Osteocyte (in vitro differentiated cells): ENCODE results near the gene SGMS1. TPM values are rescaled to one million over a fixed set of nuclear protein-coding genes. Genes with fewer than 3 reads are reported as not detected.
"Not testable (repeated sequence)": the region's sequence is repeated elsewhere in the genome, so short reads cannot be mapped to it uniquely, and the experiment has no call there.

ENCODE experiments used
- DNase-seq: peaks from one replicate; pipeline ENCODE4 v3.0.0; 2021; ENCODE audit warnings: mixed read lengths; ENCODE audit not compliant: unreplicated experiment; ENCODE audit errors: extremely low spot score
- H3K27ac Mint-ChIP-seq: one replicate; pipeline ENCODE4 v1.8.0; 2021; ENCODE audit warnings: mild to moderate bottlenecking, mixed read lengths; ENCODE audit not compliant: unreplicated experiment
- H3K27me3 Mint-ChIP-seq: one replicate; pipeline ENCODE4 v1.8.0; 2021; ENCODE audit warnings: mixed read lengths; ENCODE audit not compliant: unreplicated experiment
- H3K36me3 Mint-ChIP-seq: one replicate; pipeline ENCODE4 v1.8.0; 2021; ENCODE audit warnings: mixed read lengths; ENCODE audit not compliant: unreplicated experiment
- H3K4me1 Mint-ChIP-seq: one replicate; pipeline ENCODE4 v1.8.0; 2021; ENCODE audit warnings: mixed read lengths; ENCODE audit not compliant: unreplicated experiment
- H3K4me3 Mint-ChIP-seq: one replicate; pipeline ENCODE4 v1.8.0; 2021; ENCODE audit warnings: mild to moderate bottlenecking, moderate library complexity, mixed read lengths; ENCODE audit not compliant: unreplicated experiment
- H3K9me3 Mint-ChIP-seq: one replicate; pipeline ENCODE4 v1.8.0; 2021; ENCODE audit warnings: mixed read lengths; ENCODE audit not compliant: unreplicated experiment
- total RNA-seq: library from RNA; stranded (reverse); gene quantifications from 2 replicates; pipeline ENCODE4 v1.2.1, GENCODE V29; 2021
- TF ChIP-seq, protein P1 (sequence below): fragments of 200-600 bp; sonication (generic); IDR thresholded peaks from 2 replicates; pipeline ENCODE4 v1.5.0; 2021; ENCODE audit warnings: antibody characterized with exemption, mild to moderate bottlenecking, moderate library complexity

SGMS1 gene
- total RNA-seq, 1 donor from 2014 or later, result 21.0 TPM

DNA sequence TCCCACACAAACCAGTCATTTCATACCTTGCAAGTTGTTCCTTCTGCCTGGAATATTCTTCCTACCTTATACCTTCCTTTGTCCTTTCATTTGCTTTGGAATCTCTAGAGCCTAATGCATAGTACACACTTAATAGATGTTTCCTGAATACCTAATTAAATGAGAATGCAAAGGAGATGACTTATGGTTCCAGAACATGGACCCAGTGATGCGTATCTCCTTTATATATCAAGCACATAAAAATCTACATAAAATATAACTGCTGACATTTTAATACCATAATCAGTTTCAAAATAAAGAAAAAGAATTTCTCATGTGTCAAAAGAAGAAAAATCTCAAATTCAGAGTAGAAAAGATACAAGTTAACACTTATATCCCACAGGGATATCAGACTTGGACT lies 261.8 kb downstream of the SGMS1 start:
- no peaks in the 10 kb centered on the region for H3K27me3 Mint-ChIP-seq
- H3K27ac Mint-ChIP-seq, result no peak overlapping the region
- H3K4me3 Mint-ChIP-seq, result no peak overlapping the region

DNA sequence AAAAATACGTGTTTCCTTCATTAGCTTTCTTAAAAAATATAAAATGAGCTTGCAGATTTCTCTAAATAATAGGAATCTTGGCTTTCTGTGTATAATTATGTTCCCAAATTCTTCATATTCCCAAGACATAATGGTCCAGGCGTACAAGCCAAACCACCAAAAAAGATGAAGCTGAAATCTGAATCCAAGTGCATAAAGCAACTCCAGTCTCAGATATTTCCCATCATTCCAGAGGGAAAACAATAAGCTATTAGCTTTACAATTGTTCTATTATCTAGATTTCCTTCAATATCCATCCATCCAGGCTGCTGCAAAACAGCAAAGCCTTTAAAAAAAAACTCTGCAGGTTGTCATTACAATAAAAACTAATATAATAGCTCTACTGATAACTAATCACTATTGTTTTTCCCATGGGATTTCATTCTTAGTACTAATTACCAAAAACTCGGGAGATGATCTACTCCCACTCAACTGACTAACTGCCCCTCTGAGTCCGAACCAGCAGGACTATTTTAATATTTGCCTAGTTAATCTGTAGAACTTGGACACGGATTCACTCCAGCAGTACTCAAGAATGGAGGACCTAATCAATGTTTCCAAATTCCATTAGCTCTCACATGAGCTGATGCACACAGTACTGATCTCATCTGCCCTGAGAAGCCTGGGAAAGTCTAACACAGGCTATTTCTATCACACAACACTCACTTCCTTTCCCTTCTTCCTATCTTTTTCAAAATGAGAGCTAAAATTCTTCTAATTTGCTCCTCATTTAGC lies 263.5 kb downstream of the SGMS1 start:
- Mint-ChIP-seq H3K4me3 (no peak overlapping the region), H3K4me1 (peaks cover 1% of the 10 kb centered on the region), H3K36me3 (peaks cover 8% of the 10 kb centered on the region), H3K27me3 (no peaks in the 10 kb centered on the region), H3K27ac (no peak overlapping the region), H3K9me3 (no peaks in the 10 kb centered on the region)
- TF ChIP-seq, protein P1, sequence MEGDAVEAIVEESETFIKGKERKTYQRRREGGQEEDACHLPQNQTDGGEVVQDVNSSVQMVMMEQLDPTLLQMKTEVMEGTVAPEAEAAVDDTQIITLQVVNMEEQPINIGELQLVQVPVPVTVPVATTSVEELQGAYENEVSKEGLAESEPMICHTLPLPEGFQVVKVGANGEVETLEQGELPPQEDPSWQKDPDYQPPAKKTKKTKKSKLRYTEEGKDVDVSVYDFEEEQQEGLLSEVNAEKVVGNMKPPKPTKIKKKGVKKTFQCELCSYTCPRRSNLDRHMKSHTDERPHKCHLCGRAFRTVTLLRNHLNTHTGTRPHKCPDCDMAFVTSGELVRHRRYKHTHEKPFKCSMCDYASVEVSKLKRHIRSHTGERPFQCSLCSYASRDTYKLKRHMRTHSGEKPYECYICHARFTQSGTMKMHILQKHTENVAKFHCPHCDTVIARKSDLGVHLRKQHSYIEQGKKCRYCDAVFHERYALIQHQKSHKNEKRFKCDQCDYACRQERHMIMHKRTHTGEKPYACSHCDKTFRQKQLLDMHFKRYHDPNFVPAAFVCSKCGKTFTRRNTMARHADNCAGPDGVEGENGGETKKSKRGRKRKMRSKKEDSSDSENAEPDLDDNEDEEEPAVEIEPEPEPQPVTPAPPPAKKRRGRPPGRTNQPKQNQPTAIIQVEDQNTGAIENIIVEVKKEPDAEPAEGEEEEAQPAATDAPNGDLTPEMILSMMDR, result no peak
- DNase-seq, result no peak

More for the DNA sequence above, 261.8 kb downstream of the SGMS1 start:
- TF ChIP-seq, protein P1, result no peak
- peaks cover 1% of the 10 kb centered on the region for H3K4me1 Mint-ChIP-seq
- no peaks in the 10 kb centered on the region for H3K9me3 Mint-ChIP-seq
- H3K36me3 Mint-ChIP-seq, result peaks cover 7% of the 10 kb centered on the region
- DNase-seq, result no peak

DNA sequence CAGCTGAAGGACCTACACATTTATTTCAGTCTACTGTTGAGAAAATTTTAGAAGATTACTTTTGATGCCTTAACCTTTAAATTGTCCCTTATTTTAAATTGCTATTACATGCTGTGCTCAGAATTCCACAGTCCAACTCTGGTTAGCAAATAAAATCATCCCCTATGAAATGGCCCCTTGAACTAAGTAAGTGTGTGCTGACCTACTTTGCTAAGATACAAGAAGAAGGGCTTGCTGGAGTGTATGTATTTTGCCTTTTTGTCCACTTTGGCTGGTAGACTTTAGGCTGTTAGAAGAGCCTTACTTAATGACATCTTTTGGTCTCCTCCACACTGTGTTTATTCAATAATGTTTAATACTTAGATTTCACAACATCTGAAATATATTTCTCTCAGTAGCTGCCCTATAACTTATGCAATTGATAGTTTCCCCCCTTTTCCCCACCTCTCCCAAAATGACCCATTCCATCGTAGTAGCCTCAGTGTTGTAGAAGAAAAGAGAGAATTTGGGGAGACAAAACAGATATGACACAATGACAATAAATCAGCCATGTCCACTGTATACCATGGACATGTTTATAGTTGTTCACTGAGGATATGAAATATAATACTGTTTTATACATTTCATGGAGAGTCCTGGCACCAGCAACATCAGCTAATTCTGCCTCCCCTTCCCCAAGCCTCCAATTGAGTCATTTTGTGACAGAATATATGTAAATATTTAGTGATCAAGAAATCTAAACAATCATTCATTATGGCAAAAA lies 264.6 kb downstream of the SGMS1 start:
- H3K4me3 Mint-ChIP-seq, result no peak overlapping the region
- TF ChIP-seq, protein P1, result no peak
- H3K9me3 Mint-ChIP-seq, result no peaks in the 10 kb centered on the region
- H3K27me3 Mint-ChIP-seq, result no peaks in the 10 kb centered on the region
- H3K4me1 Mint-ChIP-seq, result peaks cover 1% of the 10 kb centered on the region
- H3K36me3 Mint-ChIP-seq, result peaks cover 10% of the 10 kb centered on the region
- DNase-seq, result no peak
- no peak overlapping the region for H3K27ac Mint-ChIP-seq

DNA sequence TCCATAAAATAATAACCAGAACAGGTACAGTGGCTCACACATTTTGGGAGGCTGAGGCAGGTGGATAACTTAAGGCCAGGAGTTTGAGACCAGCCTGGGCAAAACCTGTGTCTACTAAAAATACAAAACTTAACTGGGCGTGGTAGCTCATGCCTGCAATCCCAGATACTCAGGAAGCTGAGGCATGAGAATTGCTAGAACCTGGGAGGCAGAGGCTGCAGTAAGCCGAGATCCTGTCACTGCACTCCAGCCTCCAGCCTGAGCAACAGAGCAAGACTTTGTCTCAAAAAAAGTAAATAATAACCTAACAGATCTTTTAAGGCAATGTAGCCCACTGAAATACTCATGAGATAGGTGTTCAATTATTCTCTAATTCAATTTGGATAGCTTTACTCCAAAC lies 265.3 kb downstream of the SGMS1 start:
- Mint-ChIP-seq H3K27me3 (no peaks in the 10 kb centered on the region), H3K36me3 (peaks cover 10% of the 10 kb centered on the region), H3K4me3 (no peak overlapping the region), H3K4me1 (peaks cover 1% of the 10 kb centered on the region), H3K9me3 (no peaks in the 10 kb centered on the region), H3K27ac (no peak overlapping the region)
- DNase-seq, result no peak
- TF ChIP-seq, protein P1, result no peak

DNA sequence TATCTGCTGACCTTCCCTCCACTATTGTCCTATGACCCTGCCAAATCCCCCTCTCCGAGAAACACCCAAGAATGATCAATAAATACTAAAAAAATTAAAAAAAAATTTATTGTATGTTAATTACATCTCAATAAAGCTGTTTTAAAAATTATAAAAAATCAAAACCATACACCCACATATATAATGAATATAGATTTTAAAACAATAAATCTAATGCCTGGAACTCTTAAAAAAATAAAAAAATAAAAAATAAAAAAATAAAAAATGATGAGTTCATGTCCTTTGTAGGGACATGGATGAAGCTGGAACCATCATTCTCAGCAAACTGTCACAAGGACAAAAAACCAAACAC lies 267.3 kb downstream of the SGMS1 start:
- H3K27me3 Mint-ChIP-seq, DNase-seq, H3K27ac Mint-ChIP-seq, H3K9me3 Mint-ChIP-seq, H3K4me1 Mint-ChIP-seq, H3K4me3 Mint-ChIP-seq, H3K36me3 Mint-ChIP-seq: not testable (repeated sequence)

DNA sequence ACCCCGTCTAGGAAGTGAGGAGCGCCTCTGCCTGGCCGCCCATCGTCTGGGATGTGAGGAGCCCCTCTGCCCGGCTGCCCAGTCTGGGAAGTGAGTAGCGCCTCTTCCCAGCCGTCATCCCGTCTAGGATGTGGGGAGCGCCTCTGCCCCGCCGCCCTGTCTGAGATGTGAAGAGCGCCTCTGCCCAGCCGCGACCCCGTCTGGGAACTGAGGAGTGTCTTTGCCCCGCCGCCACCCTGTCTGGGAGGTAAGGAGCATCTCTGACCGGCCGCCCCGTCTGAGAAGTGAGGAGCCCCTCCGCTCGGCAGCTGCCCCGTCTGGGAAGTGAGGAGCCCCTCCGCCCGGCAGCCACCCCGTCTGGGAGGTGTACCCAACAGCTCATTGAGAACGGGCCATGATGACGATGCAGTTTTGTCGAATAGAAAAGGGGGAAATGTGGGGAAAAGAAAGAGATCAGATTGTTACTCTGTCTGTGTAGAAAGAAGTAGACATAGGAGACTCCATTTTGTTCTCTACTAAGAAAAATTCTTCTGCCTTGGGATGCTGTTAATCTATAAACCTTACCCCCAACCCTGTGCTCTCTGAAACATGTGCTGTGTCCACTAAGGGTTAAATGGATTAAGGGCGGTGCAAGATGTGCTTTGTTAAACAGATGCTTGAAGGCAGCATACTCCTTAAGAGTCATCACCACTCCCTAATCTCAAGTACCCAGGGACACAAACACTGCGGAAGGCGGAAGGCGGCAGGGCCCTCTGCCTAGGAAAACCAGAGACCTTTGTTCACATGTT lies 267.9 kb downstream of the SGMS1 start:
- not testable (repeated sequence) for H3K4me1 Mint-ChIP-seq, H3K27me3 Mint-ChIP-seq

More for the DNA sequence above, 267.9 kb downstream of the SGMS1 start:
- not testable (repeated sequence) for DNase-seq, H3K4me3 Mint-ChIP-seq, H3K27ac Mint-ChIP-seq, H3K36me3 Mint-ChIP-seq, H3K9me3 Mint-ChIP-seq
